ENCODE measurements around the gene MGRN1. TPM values are rescaled to one million over a fixed set of nuclear protein-coding genes. Genes with fewer than 3 reads are reported as not detected.
A peak's percentile ranks its signal among the peaks of the same experiment; 100 is the strongest.
"Not testable (repeated sequence)": the region's sequence is repeated elsewhere in the genome, so short reads cannot be mapped to it uniquely, and the experiment has no call there.

MGRN1 gene
- total RNA-seq, 2 experiments from 2014 or later, result 84.4 to 91.7 TPM

DNA sequence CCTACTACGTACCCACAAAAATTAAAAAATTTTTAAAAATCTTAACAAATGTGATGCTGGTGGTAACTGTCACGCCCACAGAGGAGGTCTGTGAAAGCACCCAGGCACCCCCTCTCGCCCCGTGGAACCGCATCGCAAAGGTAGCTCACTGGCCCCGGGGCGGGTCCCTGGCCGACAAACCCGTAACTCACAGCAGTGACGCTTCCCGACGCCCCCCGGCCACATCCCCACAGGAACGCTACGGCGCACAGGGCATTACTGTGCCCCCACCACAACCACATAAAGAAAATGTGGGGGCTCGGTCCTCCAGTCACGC lies 109.1 kb downstream of the MGRN1 start:
- H3K4me1 Mint-ChIP-seq, result peaks cover 15% of the 10 kb centered on the region
- H3K4me3 Mint-ChIP-seq, result peak overlapping the region; percentile 83

GRCh38 chr16:4734063-4734729 lies 109.6 kb downstream of the MGRN1 start, which contains the start of the genes ANKS3 and DNAAF8:
ANKS3 (minus strand) TSS chr16:4734271; CDS start chr16:4730149, 4,122 bp downstream.
DNAAF8 (plus strand) TSS chr16:4734537; CDS start chr16:4736515, 1,978 bp downstream.
- Mint-ChIP-seq H3K4me3 (peak within 1 kb of the TSS; percentile 83), H3K27me3 (no peaks in the 10 kb centered on the region), H3K36me3 (no peaks in the 10 kb centered on the region), H3K27ac (peak within 1 kb of the TSS; percentile 81), H3K4me1 (peaks cover 15% of the 10 kb centered on the region), H3K9me3 (no peaks in the 10 kb centered on the region)
- DNase-seq, result peak; percentile 90
- ATAC-seq (ENCODE audit: low read depth), result peak; percentile 74
- POLR2A ChIA-PET, result interaction anchor here (0.5 to 4.0 kb wide), 25 partner anchors 10 to 258 kb away, joined by 3 to 28 read pairs (median 5); partner anchors contain the start of genes HMOX2, NUDT16L1, ROGDI and ZNF500

More for the DNA sequence above, 109.1 kb downstream of the MGRN1 start:
- Mint-ChIP-seq H3K27ac (peak overlapping the region; percentile 54), H3K9me3 (no peaks in the 10 kb centered on the region), H3K27me3 (no peaks in the 10 kb centered on the region), H3K36me3 (peaks cover 2% of the 10 kb centered on the region)
- DNase-seq (no peak), ATAC-seq (ENCODE audit: low read depth) (peak; percentile 10)
- POLR2A ChIA-PET, result interaction anchor here (0.7 to 4.0 kb wide), 15 partner anchors 14 to 118 kb away, joined by 3 to 28 read pairs (median 7); partner anchors contain the start of genes NUDT16L1, ROGDI and ZNF500

- no peaks in the 10 kb centered on the region for H3K9me3 Mint-ChIP-seq
- peak overlapping the region; percentile 81 for H3K27ac Mint-ChIP-seq
- peak overlapping the region; percentile 83 for H3K4me3 Mint-ChIP-seq
- ATAC-seq (ENCODE audit: low read depth) (peak; percentile 80), DNase-seq (peak; percentile 97)
- H3K4me1 Mint-ChIP-seq, result peaks cover 15% of the 10 kb centered on the region
- POLR2A ChIA-PET, result interaction anchor here (0.5 to 4.0 kb wide), 24 partner anchors 9 to 258 kb away, joined by 3 to 28 read pairs (median 5); partner anchors contain the start of genes HMOX2, NUDT16L1, ROGDI and ZNF500
- H3K36me3 Mint-ChIP-seq, result no peaks in the 10 kb centered on the region
- H3K27me3 Mint-ChIP-seq, result no peaks in the 10 kb centered on the region
These were observed 110.3 kb downstream of the MGRN1 start for GRCh38 chr16:4734730-4735535.

DNA sequence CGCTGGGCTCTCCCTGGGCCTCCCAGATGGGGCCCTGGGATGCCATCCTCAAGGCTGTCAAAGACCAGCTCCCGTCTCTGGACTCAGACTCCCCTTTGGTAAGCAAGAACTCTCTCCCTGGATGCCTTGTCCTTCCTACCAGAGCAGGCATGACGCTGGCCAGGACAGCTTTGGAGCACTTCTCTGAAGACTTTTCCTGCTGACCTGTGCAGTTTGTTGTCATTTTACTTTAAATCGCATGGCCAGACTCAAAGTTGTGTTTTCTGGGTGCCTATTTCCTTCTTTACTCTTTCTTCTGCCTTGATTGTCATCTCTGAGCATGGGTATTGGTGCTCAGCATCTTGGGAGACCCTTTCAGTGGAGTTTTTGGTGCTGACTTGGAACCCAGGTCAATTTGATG lies 111.9 kb downstream of the MGRN1 start:
- no peak overlapping the region for H3K27ac Mint-ChIP-seq
- POLR2A ChIA-PET, result interaction anchor here (0.5 to 4.0 kb wide), 2 partner anchors 11 to 177 kb away, joined by 4 to 28 read pairs; no protein-coding TSS in a partner anchor
- no peak overlapping the region for H3K4me3 Mint-ChIP-seq
- H3K36me3 Mint-ChIP-seq, result no peaks in the 10 kb centered on the region
- ATAC-seq (ENCODE audit: low read depth) (no peak), DNase-seq (no peak)
- peaks cover 15% of the 10 kb centered on the region for H3K4me1 Mint-ChIP-seq
- H3K9me3 Mint-ChIP-seq, result no peaks in the 10 kb centered on the region
- no peaks in the 10 kb centered on the region for H3K27me3 Mint-ChIP-seq

DNA sequence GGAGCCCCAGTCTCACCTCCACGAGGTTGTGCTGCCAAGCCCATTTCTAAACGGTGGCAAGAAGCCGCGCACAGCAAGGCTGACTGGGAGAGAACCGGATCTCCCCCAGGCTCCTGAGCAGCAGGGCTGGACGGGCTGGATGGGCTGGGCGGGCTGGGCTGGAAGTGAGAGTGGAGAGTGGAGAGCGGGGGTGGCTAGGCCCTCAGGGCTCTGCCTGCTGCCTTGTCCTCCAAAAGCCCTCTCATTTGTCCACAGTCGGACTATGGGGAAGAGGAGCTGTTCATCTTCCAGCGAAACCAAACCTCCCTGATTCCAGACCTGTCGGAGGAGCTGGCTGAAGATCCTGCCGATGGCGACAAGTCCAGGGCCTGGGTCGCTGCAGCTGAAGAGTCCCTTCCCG lies 112.9 kb downstream of the MGRN1 start:
- Mint-ChIP-seq H3K4me1 (peaks cover 15% of the 10 kb centered on the region), H3K27ac (no peak overlapping the region), H3K9me3 (no peaks in the 10 kb centered on the region), H3K27me3 (peaks cover 4% of the 10 kb centered on the region), H3K36me3 (no peaks in the 10 kb centered on the region), H3K4me3 (no peak overlapping the region)
- ATAC-seq (ENCODE audit: low read depth) (no peak), DNase-seq (no peak)
- POLR2A ChIA-PET, result no interaction called here

GRCh38 chr16:4738370-4738769 lies 113.7 kb downstream of the MGRN1 start:
- not testable (repeated sequence) for H3K4me3 Mint-ChIP-seq; H3K27me3 Mint-ChIP-seq; H3K36me3 Mint-ChIP-seq; DNase-seq; H3K9me3 Mint-ChIP-seq; ATAC-seq (ENCODE audit: low read depth)
- POLR2A ChIA-PET, result interaction anchor here (1.2 kb wide), 1 partner anchor 9 kb away, joined by 4 read pairs; no protein-coding TSS in a partner anchor
- Mint-ChIP-seq H3K4me1 (peaks cover 13% of the 10 kb centered on the region), H3K27ac (peak overlapping the region; percentile 54)

Small RNA genes lying within 50 kb of the gene (microRNA-seq; reads per million reads assigned to microRNA genes)
- not detected for gene MIR6769A

Other genes starting within 250 kb of the MGRN1 start
- gene CORO7, start 208.2 kb upstream of the MGRN1 start, total RNA-seq, result 100 to 1,000 TPM; 168 to 186 TPM
- gene DNAJA3, start 199.0 kb upstream of the MGRN1 start, total RNA-seq, result 10 to 100 TPM; 52.2 to 62.2 TPM
- gene NMRAL1, start 150.2 kb upstream of the MGRN1 start, total RNA-seq, result 10 to 100 TPM; 64.5 to 64.6 TPM
- gene HMOX2, start 148.4 kb upstream of the MGRN1 start, total RNA-seq, result 10 to 100 TPM; 84.5 to 86.9 TPM
- gene CDIP1, start 86.1 kb upstream of the MGRN1 start, total RNA-seq, result 10 to 100 TPM; 36.3 to 42.1 TPM
- gene C16orf96, start 68.5 kb upstream of the MGRN1 start, total RNA-seq, result under 1 TPM; 0.08 to 0.17 TPM
- gene UBALD1, start 9.9 kb upstream of the MGRN1 start, total RNA-seq, result 10 to 100 TPM; 21.3 to 23.7 TPM
- 10 to 100 TPM; 40.7 to 42.7 TPM for gene NUDT16L1, start 68.7 kb downstream of the MGRN1 start, total RNA-seq
- 10 to 100 TPM; 20.4 to 20.5 TPM for gene ANKS3, start 109.4 kb downstream of the MGRN1 start, total RNA-seq
- gene DNAAF8, start 109.7 kb downstream of the MGRN1 start, total RNA-seq, result under 1 TPM in 1 of 2 experiments, not detected in 1; 0.23 TPM
- gene ZNF500, start 142.3 kb downstream of the MGRN1 start, total RNA-seq, result 10 to 100 TPM; 22.5 to 23.8 TPM
- not detected for gene SEPTIN12, start 163.5 kb downstream of the MGRN1 start, total RNA-seq
- gene SMIM22, start 170.5 kb downstream of the MGRN1 start, total RNA-seq, result not detected
- gene ROGDI, start 177.8 kb downstream of the MGRN1 start, total RNA-seq, result 10 to 100 TPM in 1 of 2 experiments, 1 to 10 TPM in 1; 9.5 to 10.3 TPM
- 10 to 100 TPM; 91.6 to 93.1 TPM for gene GLYR1, start 222.5 kb downstream of the MGRN1 start, total RNA-seq
- gene UBN1, start 222.7 kb downstream of the MGRN1 start, total RNA-seq, result 10 to 100 TPM; 39.6 to 43.4 TPM